HepG2 (cell line): Measurements from ENCODE around the gene CBFA2T2. TPM values are rescaled to one million over a fixed set of nuclear protein-coding genes. Genes with fewer than 3 reads are reported as not detected.
A peak's percentile ranks its signal among the peaks of the same experiment; 100 is the strongest.

Source experiments
- BHLHE40 ChIP-seq: IDR thresholded peaks from 2 replicates; pipeline ENCODE4 v1.6.1; 2011; ENCODE audit warnings: low read length, improper control_type of control experiment
- DNMT3B ChIP-seq: conservative IDR thresholded peaks from 2 replicates; pipeline ENCODE4 v1.6.1; 2016; ENCODE audit warnings: missing biosample characterization, control low read depth
- DR1 ChIP-seq: sonication (generic); formaldehyde crosslinking; IDR thresholded peaks from 2 replicates; pipeline ENCODE4 v1.8.0; 2021; ENCODE audit warnings: mild to moderate bottlenecking, missing genetic modification reagents, inconsistent platforms
- GABPA ChIP-seq, 2 experiments: IDR thresholded peaks; 2 replicates each; pipeline ENCODE4 v1.6.1; 2011 to 2016; ENCODE audit warnings: low read depth in 2 of 2, low read length in 1 of 2, missing biosample characterization in 1 of 2, missing genetic modification characterization in 1 of 2
- JUN ChIP-seq: sonication (generic); formaldehyde crosslinking; IDR thresholded peaks from 2 replicates; pipeline ENCODE4 v1.4.0; 2020; ENCODE audit warnings: mild to moderate bottlenecking, missing genetic modification reagents
- JUND ChIP-seq: sonication (generic); formaldehyde crosslinking; IDR thresholded peaks from 2 replicates; pipeline ENCODE4 v1.8.0; 2022; ENCODE audit warnings: mild to moderate bottlenecking, missing genetic modification reagents
- KMT2A ChIP-seq: sonication (generic); formaldehyde crosslinking; IDR thresholded peaks from 2 replicates; pipeline ENCODE4 v1.4.0; 2020; ENCODE audit warnings: missing genetic modification reagents
- MAFF ChIP-seq: IDR thresholded peaks from 2 replicates; pipeline ENCODE4 v1.6.1; 2011; ENCODE audit warnings: low read depth, low read length, improper control_type of control experiment
- MEF2D ChIP-seq: sonication (generic); formaldehyde crosslinking; IDR thresholded peaks from 2 replicates; pipeline ENCODE4 v1.5.1; 2020; ENCODE audit warnings: mild to moderate bottlenecking, missing genetic modification reagents
- MNT ChIP-seq: fragments of 450-650 bp; IDR thresholded peaks from 2 replicates; pipeline ENCODE4 v1.6.1; 2016
- MTERF4 ChIP-seq: sonication (generic); formaldehyde crosslinking; IDR thresholded peaks from 2 replicates; pipeline ENCODE4 v1.8.0; 2023; ENCODE audit warnings: mild to moderate bottlenecking, missing genetic modification reagents
- NFKB2 ChIP-seq: sonication (generic); formaldehyde crosslinking; IDR thresholded peaks from 2 replicates; pipeline ENCODE4 v1.4.0; 2020; ENCODE audit warnings: missing genetic modification reagents, borderline replicate concordance
- RORA ChIP-seq: sonication (generic); formaldehyde crosslinking; IDR thresholded peaks from 2 replicates; pipeline ENCODE4 v1.5.0; 2020; ENCODE audit warnings: mild to moderate bottlenecking, missing genetic modification reagents, moderate library complexity
- SOX5 ChIP-seq: IDR thresholded peaks from 2 replicates; pipeline ENCODE4 v1.6.1; 2016; ENCODE audit warnings: borderline replicate concordance
- SP140L ChIP-seq: sonication (generic); formaldehyde crosslinking; IDR thresholded peaks from 2 replicates; pipeline ENCODE4 v1.4.0; 2020; ENCODE audit warnings: missing genetic modification reagents, borderline replicate concordance
- ZBTB2 ChIP-seq: sonication (generic); formaldehyde crosslinking; IDR thresholded peaks from 2 replicates; pipeline ENCODE4 v1.8.0; 2022; ENCODE audit warnings: low read depth, missing genetic modification reagents
- ZBTB38 ChIP-seq: sonication (generic); formaldehyde crosslinking; IDR thresholded peaks from 2 replicates; pipeline ENCODE4 v1.5.1; 2020; ENCODE audit warnings: mild to moderate bottlenecking, missing genetic modification reagents
- ZFX ChIP-seq: sonication (generic); formaldehyde crosslinking; IDR thresholded peaks from 2 replicates; pipeline ENCODE4 v1.4.0; 2020; ENCODE audit warnings: mild to moderate bottlenecking, low read depth, missing genetic modification reagents, moderate library complexity
- ZNF205 ChIP-seq: IDR thresholded peaks from 2 replicates; pipeline ENCODE4 v1.6.1; 2018; ENCODE audit warnings: missing biosample characterization, missing genetic modification reagents
- ZNF44 ChIP-seq: sonication (generic); formaldehyde crosslinking; IDR thresholded peaks from 2 replicates; pipeline ENCODE4 v1.5.1; 2020; ENCODE audit warnings: mild to moderate bottlenecking, missing genetic modification reagents
- ZNF552 ChIP-seq: sonication (generic); formaldehyde crosslinking; IDR thresholded peaks from 2 replicates; pipeline ENCODE4 v1.9.0; 2022; ENCODE audit warnings: missing genetic modification reagents, mild to moderate bottlenecking, borderline replicate concordance
- ZNF720 ChIP-seq: sonication (generic); formaldehyde crosslinking; IDR thresholded peaks from 2 replicates; pipeline ENCODE4 v1.4.0; 2020; ENCODE audit warnings: missing genetic modification reagents
- ZNF768 ChIP-seq: sonication (generic); formaldehyde crosslinking; IDR thresholded peaks from 2 replicates; pipeline ENCODE4 v1.4.0; 2020; ENCODE audit warnings: missing genetic modification reagents
- ZSCAN12 ChIP-seq: sonication (generic); formaldehyde crosslinking; IDR thresholded peaks from 2 replicates; pipeline ENCODE4 v1.9.0; 2021; ENCODE audit warnings: mild to moderate bottlenecking, missing genetic modification reagents
- ZSCAN25 ChIP-seq: sonication (generic); formaldehyde crosslinking; IDR thresholded peaks from 2 replicates; pipeline ENCODE4 v1.8.0; 2022; ENCODE audit warnings: mild to moderate bottlenecking, missing genetic modification reagents
- polyA plus RNA-seq, 8 experiments: library from polyadenylated mRNA; depleted of rRNA in 3 of 8; stranded (reverse) in 7 of 8; unstranded in 1 of 8; fragments of >200 nt; fragmentation: Illumina TruSeq in 4 of 8; extraction: Trizol in 4 of 8; gene quantifications; 2 replicates each; pipeline versions ENCODE4 v1.2.1 to v1.2.3, GENCODE V29; 2011 to 2016; ENCODE audit warnings: low read depth in 4 of 8, missing spikeins in 1 of 8, mixed read lengths in 1 of 8; ENCODE audit not compliant: insufficient read depth in 1 of 8
- total RNA-seq, 5 experiments: library from RNA; depleted of rRNA; stranded (reverse); fragments of >200 nt; fragmentation: Illumina TruSeq; extraction: Trizol; gene quantifications; 2 replicates each; pipeline ENCODE4 v1.2.3, GENCODE V29; 2016; ENCODE audit warnings: low read depth in 1 of 5
- TF ChIP-seq, protein P1 (sequence below): sonication (generic); formaldehyde crosslinking; IDR thresholded peaks from 2 replicates; pipeline ENCODE4 v1.8.0; 2022; ENCODE audit warnings: mild to moderate bottlenecking, missing genetic modification reagents

The CBFA2T2 gene
- total and polyA plus RNA-seq, 2 of the 13 experiments (the other 11 are each of a cell fraction or from before 2014, with no cell fraction given), result 6.3 to 21.2 TPM

GRCh38 chr20:33443512-33444239 is 46.2 kb upstream of the CBFA2T2 start, which contains the start of gene SNTA1 (continued):
- TF ChIP-seq, protein P1, sequence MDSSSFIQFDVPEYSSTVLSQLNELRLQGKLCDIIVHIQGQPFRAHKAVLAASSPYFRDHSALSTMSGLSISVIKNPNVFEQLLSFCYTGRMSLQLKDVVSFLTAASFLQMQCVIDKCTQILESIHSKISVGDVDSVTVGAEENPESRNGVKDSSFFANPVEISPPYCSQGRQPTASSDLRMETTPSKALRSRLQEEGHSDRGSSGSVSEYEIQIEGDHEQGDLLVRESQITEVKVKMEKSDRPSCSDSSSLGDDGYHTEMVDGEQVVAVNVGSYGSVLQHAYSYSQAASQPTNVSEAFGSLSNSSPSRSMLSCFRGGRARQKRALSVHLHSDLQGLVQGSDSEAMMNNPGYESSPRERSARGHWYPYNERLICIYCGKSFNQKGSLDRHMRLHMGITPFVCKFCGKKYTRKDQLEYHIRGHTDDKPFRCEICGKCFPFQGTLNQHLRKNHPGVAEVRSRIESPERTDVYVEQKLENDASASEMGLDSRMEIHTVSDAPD (CRISPR knock-in tag), result no peak
- TF ChIP-seq ZNF768 (CRISPR knock-in tag), result no peak
- peak; percentile 60 for TF ChIP-seq ZFX
- TF ChIP-seq BHLHE40, result no peak
- TF ChIP-seq ZNF720 (CRISPR knock-in tag), result no peak
- TF ChIP-seq ZNF44, result peak; percentile 97
- no peak; the same call in 1 of the 2 replicates for TF ChIP-seq ZBTB2 (CRISPR knock-in tag)
- no peak for TF ChIP-seq ZNF552 (CRISPR knock-in tag)
- peak; percentile 23; the same call in 1 of the 2 replicates for TF ChIP-seq JUN (CRISPR knock-in tag)
- peak; percentile 66; the same call in 1 of the 2 replicates for TF ChIP-seq MTERF4
- no peak for TF ChIP-seq ZNF205 (CRISPR knock-in tag)
- no peak; the same call in 1 of the 2 replicates for TF ChIP-seq DR1 (CRISPR knock-in tag)
- TF ChIP-seq RORA (CRISPR knock-in tag), result no peak
- no peak for TF ChIP-seq DNMT3B (CRISPR knock-in tag)
- TF ChIP-seq NFKB2 (CRISPR knock-in tag), result peak; percentile 76; the same call in 1 of the 2 replicates
- no peak for TF ChIP-seq ZSCAN12 (CRISPR knock-in tag)
- 0 out of 2 replicates have a peak, but pooled peaks have one; percentile 32 for TF ChIP-seq KMT2A (CRISPR knock-in tag)
- no peak; the same call in 1 of the 2 replicates for TF ChIP-seq ZBTB38 (CRISPR knock-in tag)
- TF ChIP-seq MEF2D (CRISPR knock-in tag), result no peak
- TF ChIP-seq MAFF, result no peak
- TF ChIP-seq MNT, result no peak
- 0 out of 2 replicates have a peak, but pooled peaks have one; percentile 44 for TF ChIP-seq JUND (CRISPR knock-in tag)
- TF ChIP-seq SP140L (CRISPR knock-in tag), result peak; percentile 36; the same call in 1 of the 2 replicates
- 0 out of 2 replicates have a peak, but pooled peaks have one; percentile 52 for TF ChIP-seq ZSCAN25 (CRISPR knock-in tag)
- 0 out of 2 replicates have a peak, but pooled peaks have one; percentile 29 for TF ChIP-seq SOX5
- no peak for TF ChIP-seq GABPA (IDR thresholded peaks at IDR 0.05; ENCODE audit: low read depth, low read length)
- no peak for TF ChIP-seq GABPA (CRISPR knock-in tag; IDR thresholded peaks at IDR 0.05; ENCODE audit: low read depth)
